Nephron progenitor cell (in vitro differentiated cells): ENCODE results near the gene GPC5.

Experiments
- DNase-seq: peaks from one replicate; pipeline ENCODE4 v3.0.0; 2021
- H3K27ac Mint-ChIP-seq: 2 replicates; pipeline ENCODE4 v1.8.0; 2021; ENCODE audit warnings: mild to moderate bottlenecking, moderate library complexity, mixed read lengths
- H3K27me3 Mint-ChIP-seq: 2 replicates; pipeline ENCODE4 v1.8.0; 2021; ENCODE audit warnings: mild to moderate bottlenecking, low read depth, mixed read lengths; ENCODE audit not compliant: poor library complexity
- H3K36me3 Mint-ChIP-seq: 2 replicates; pipeline ENCODE4 v1.8.0; 2021; ENCODE audit warnings: low read depth, mixed read lengths
- H3K4me1 Mint-ChIP-seq: 2 replicates; pipeline ENCODE4 v1.8.0; 2021; ENCODE audit warnings: mixed read lengths
- H3K4me3 Mint-ChIP-seq: 2 replicates; pipeline ENCODE4 v1.8.0; 2021; ENCODE audit warnings: mild to moderate bottlenecking, moderate library complexity, mixed read lengths
- H3K9me3 Mint-ChIP-seq: 2 replicates; pipeline ENCODE4 v1.8.0; 2021; ENCODE audit warnings: mild to moderate bottlenecking, moderate library complexity, mixed read lengths
- CTCF ChIP-seq: fragments of 200-600 bp; sonication (generic); IDR thresholded peaks from 2 replicates; pipeline ENCODE4 v1.5.0; 2021; ENCODE audit warnings: antibody characterized with exemption

The GPC5 gene

GRCh38 chr13:92379371-92379770, 981.0 kb downstream of the GPC5 start:
- no peak for DNase-seq
- Mint-ChIP-seq H3K27ac (peak overlapping the region; percentile 16), H3K4me3 (no peak overlapping the region)

GRCh38 chr13:92384410-92384809, 986.0 kb downstream of the GPC5 start:
- no peak for DNase-seq
- H3K4me1 Mint-ChIP-seq = no peaks in the 10 kb centered on the region
- no peaks in the 10 kb centered on the region for H3K9me3 Mint-ChIP-seq
- no peaks in the 10 kb centered on the region for H3K27me3 Mint-ChIP-seq
- H3K27ac Mint-ChIP-seq = no peak overlapping the region
- H3K36me3 Mint-ChIP-seq = no peaks in the 10 kb centered on the region
- no peak for TF ChIP-seq CTCF
- no peak overlapping the region for H3K4me3 Mint-ChIP-seq

More at GRCh38 chr13:92379371-92379770, 981.0 kb downstream of the GPC5 start:
- Mint-ChIP-seq H3K27me3 (peaks cover 4% of the 10 kb centered on the region), H3K4me1 (no peaks in the 10 kb centered on the region), H3K36me3 (no peaks in the 10 kb centered on the region), H3K9me3 (no peaks in the 10 kb centered on the region)
- no peak for TF ChIP-seq CTCF

GRCh38 chr13:92387245-92387644, 988.8 kb downstream of the GPC5 start:
- Mint-ChIP-seq H3K36me3 (no peaks in the 10 kb centered on the region), H3K27me3 (no peaks in the 10 kb centered on the region), H3K4me3 (no peak overlapping the region), H3K9me3 (no peaks in the 10 kb centered on the region), H3K27ac (no peak overlapping the region), H3K4me1 (peaks cover 9% of the 10 kb centered on the region)
- no peak for TF ChIP-seq CTCF
- no peak for DNase-seq

- no peaks in the 10 kb centered on the region for H3K9me3 Mint-ChIP-seq
- H3K36me3 Mint-ChIP-seq = no peaks in the 10 kb centered on the region
- H3K27ac Mint-ChIP-seq = no peak overlapping the region
- H3K4me3 Mint-ChIP-seq = no peak overlapping the region
- H3K4me1 Mint-ChIP-seq = peaks cover 9% of the 10 kb centered on the region
- no peak for DNase-seq
- H3K27me3 Mint-ChIP-seq = no peaks in the 10 kb centered on the region
- no peak for TF ChIP-seq CTCF
These were observed 991.8 kb downstream of the GPC5 start for GRCh38 chr13:92390217-92390616.

- DNase-seq = no peak
- no peak for TF ChIP-seq CTCF
- Mint-ChIP-seq H3K27ac (no peak overlapping the region), H3K27me3 (no peaks in the 10 kb centered on the region), H3K4me3 (no peak overlapping the region), H3K4me1 (no peaks in the 10 kb centered on the region), H3K36me3 (no peaks in the 10 kb centered on the region), H3K9me3 (no peaks in the 10 kb centered on the region)
These were observed 1005.2 kb downstream of the GPC5 start for GRCh38 chr13:92403606-92404005.

GRCh38 chr13:92407858-92408257, 1009.4 kb downstream of the GPC5 start:
- Mint-ChIP-seq H3K9me3 (no peaks in the 10 kb centered on the region), H3K27ac (no peak overlapping the region), H3K27me3 (no peaks in the 10 kb centered on the region), H3K4me1 (no peaks in the 10 kb centered on the region), H3K36me3 (no peaks in the 10 kb centered on the region), H3K4me3 (no peak overlapping the region)
- no peak for TF ChIP-seq CTCF
- peak; percentile 3 for DNase-seq
